GM12873 (cell line): Measurements from ENCODE around the gene GALNS.

Source experiments
- TF ChIP-seq, protein P1 (sequence below): IDR thresholded peaks from 2 replicates; pipeline ENCODE4 v1.5.1; 2012; ENCODE audit warnings: low read depth, mild to moderate bottlenecking, moderate library complexity, low read length, control low read depth; ENCODE audit not compliant: insufficient read depth; ENCODE audit errors: missing control alignments

The GALNS gene

DNA sequence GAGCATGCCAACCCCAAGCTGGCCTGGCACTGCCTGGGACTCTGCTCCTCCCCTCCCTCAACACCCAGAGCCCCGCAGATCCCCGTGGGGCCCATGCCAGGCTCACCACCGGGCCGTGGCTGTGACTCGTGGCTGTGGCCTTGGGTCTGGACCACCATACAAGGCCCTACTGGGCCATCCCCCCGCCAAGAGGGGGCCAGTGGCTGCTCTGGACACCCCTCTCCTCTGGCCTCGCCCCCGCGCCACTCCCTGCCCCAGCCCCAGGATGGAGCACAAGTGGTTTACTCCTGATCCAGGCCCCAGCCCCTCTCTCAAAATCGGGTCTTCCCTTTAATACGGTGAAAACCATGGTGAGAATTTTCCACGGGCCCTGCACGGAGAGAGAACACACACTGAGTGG is 6.7 kb upstream of the GALNS start:
- TF ChIP-seq, protein P1, sequence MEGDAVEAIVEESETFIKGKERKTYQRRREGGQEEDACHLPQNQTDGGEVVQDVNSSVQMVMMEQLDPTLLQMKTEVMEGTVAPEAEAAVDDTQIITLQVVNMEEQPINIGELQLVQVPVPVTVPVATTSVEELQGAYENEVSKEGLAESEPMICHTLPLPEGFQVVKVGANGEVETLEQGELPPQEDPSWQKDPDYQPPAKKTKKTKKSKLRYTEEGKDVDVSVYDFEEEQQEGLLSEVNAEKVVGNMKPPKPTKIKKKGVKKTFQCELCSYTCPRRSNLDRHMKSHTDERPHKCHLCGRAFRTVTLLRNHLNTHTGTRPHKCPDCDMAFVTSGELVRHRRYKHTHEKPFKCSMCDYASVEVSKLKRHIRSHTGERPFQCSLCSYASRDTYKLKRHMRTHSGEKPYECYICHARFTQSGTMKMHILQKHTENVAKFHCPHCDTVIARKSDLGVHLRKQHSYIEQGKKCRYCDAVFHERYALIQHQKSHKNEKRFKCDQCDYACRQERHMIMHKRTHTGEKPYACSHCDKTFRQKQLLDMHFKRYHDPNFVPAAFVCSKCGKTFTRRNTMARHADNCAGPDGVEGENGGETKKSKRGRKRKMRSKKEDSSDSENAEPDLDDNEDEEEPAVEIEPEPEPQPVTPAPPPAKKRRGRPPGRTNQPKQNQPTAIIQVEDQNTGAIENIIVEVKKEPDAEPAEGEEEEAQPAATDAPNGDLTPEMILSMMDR, result no peak

- TF ChIP-seq, protein P1, result no peak
Measured at GRCh38 chr16:88862968-88863367, 6.2 kb upstream of the GALNS start.

GRCh38 chr16:88861359-88861758 is 4.6 kb upstream of the GALNS start:
- TF ChIP-seq, protein P1, result no peak

- TF ChIP-seq, protein P1, result no peak
Measured at GRCh38 chr16:88859381-88860091, 2.8 kb upstream of the GALNS start.

- TF ChIP-seq, protein P1, result peak; percentile 88
Measured at GRCh38 chr16:88857728-88858339, 1.1 kb upstream of the GALNS start.

DNA sequence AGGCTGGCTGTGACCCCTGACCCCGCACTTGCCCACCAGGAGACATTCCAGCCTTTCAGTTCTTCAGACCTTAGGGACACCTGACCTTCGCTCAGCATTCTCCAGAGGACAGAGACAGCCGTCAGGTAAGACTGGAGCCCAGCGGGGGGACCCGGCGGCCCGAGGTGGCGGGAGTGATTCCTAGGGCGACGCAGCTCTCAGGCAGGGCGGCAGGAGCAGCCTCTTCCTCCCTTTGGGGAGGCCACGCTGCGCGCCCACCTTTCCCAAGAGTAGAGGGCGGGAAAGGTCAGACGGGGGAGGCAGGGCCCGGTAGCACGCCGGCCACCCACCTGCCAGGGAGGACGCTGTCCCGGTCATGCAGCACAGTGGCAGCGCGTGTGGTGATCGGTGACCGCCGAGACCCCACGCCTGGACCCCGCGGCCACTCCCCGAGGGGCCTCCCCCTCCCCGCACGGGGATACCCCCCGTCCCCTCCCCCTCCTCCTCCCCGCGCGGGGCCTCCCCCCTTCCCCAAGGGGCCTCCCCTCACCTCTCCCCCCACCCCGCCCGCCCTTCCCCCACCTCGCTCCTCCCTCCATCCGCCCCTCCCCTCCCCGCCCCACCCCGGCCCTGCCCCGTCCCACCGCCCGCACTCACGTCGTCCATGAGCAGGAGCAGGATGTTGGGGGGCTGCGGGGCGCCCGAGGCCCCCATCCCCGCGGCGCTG is 472 bp downstream of the GALNS start:
- TF ChIP-seq, protein P1, result no peak

DNA sequence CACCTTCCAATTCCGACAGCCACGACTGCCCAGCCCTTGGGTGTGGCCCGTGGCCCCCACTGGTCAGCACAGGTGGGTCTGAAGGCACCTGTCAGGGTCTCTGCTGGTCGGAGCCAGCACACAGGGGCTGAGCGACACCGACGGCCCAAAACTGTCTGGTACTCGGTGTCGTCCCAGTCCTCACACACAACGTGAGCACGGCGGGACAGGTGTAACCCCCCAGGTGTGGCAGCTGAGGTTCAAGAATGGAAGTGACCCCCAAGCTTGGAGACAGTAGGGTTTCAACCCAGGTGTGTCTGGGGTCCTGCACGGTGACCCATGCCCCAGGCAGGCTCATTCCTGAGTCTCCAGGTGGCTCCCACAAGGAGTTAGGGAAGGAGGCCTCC is 1.0 kb downstream of the GALNS start:
- TF ChIP-seq, protein P1, result no peak
